GM12801 (cell line): ENCODE results near the gene RPS27A.

Experiments
- CTCF ChIP-seq: IDR thresholded peaks from one replicate; pipeline ENCODE4 v1.5.1; 2011; ENCODE audit warnings: control low read depth; ENCODE audit not compliant: insufficient read length; ENCODE audit errors: extremely low read depth

The RPS27A gene

GRCh38 chr2:55224761-55225261, 7.7 kb upstream of the RPS27A start:
- TF ChIP-seq CTCF = no peak

GRCh38 chr2:55225481-55226020, 6.9 kb upstream of the RPS27A start:
- TF ChIP-seq CTCF = no peak

- TF ChIP-seq CTCF = no peak
These were observed 4.3 kb upstream of the RPS27A start for GRCh38 chr2:55228226-55228563.

GRCh38 chr2:55229221-55229620, 3.3 kb upstream of the RPS27A start:
- TF ChIP-seq CTCF = no peak

GRCh38 chr2:55230551-55230950, 1.9 kb upstream of the RPS27A start:
- TF ChIP-seq CTCF = no peak

GRCh38 chr2:55231546-55232083, 873 bp upstream of the RPS27A start:
- no peak for TF ChIP-seq CTCF

- no peak for TF ChIP-seq CTCF
These were observed 572 bp downstream of the RPS27A start for GRCh38 chr2:55232863-55233657.
